GM12875 (cell line): ENCODE results near the gene CERS1.

Experiments used
- H3K4me3 ChIP-seq: one replicate; pipeline ENCODE4 v1.5.1; 2011; ENCODE audit warnings: low read depth, low read length, control low read depth
- TF ChIP-seq, protein P1 (sequence below): IDR thresholded peaks from 2 replicates; pipeline ENCODE4 v1.5.1; 2011; ENCODE audit warnings: low read depth, mild to moderate bottlenecking, control low read depth, inconsistent platforms, low read length, moderate library complexity, borderline replicate concordance; ENCODE audit not compliant: insufficient read depth

CERS1 gene

DNA sequence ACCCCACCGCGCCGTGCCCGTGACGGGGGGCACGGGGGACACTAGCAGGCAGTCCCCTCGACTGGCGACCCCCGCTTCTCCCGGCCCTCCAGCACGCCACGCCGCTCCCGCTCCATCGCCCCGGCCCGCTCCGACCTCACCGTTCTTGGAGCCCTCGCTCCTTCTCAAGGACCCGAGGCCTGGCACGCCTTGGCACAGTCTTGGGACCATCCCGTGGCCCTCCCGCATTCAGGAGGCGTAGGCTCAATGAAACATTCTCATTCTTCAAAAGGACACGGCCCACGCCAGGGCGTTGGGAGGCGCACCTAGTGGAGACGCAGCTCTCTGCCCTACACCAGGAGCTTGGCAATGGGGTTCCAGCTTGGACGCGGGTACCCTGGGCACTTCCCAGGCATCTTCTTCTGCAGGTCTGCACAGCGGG, 473 bp upstream of the CERS1 start:
- no peak overlapping the region for H3K4me3 ChIP-seq
- TF ChIP-seq, protein P1, sequence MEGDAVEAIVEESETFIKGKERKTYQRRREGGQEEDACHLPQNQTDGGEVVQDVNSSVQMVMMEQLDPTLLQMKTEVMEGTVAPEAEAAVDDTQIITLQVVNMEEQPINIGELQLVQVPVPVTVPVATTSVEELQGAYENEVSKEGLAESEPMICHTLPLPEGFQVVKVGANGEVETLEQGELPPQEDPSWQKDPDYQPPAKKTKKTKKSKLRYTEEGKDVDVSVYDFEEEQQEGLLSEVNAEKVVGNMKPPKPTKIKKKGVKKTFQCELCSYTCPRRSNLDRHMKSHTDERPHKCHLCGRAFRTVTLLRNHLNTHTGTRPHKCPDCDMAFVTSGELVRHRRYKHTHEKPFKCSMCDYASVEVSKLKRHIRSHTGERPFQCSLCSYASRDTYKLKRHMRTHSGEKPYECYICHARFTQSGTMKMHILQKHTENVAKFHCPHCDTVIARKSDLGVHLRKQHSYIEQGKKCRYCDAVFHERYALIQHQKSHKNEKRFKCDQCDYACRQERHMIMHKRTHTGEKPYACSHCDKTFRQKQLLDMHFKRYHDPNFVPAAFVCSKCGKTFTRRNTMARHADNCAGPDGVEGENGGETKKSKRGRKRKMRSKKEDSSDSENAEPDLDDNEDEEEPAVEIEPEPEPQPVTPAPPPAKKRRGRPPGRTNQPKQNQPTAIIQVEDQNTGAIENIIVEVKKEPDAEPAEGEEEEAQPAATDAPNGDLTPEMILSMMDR = no peak

DNA sequence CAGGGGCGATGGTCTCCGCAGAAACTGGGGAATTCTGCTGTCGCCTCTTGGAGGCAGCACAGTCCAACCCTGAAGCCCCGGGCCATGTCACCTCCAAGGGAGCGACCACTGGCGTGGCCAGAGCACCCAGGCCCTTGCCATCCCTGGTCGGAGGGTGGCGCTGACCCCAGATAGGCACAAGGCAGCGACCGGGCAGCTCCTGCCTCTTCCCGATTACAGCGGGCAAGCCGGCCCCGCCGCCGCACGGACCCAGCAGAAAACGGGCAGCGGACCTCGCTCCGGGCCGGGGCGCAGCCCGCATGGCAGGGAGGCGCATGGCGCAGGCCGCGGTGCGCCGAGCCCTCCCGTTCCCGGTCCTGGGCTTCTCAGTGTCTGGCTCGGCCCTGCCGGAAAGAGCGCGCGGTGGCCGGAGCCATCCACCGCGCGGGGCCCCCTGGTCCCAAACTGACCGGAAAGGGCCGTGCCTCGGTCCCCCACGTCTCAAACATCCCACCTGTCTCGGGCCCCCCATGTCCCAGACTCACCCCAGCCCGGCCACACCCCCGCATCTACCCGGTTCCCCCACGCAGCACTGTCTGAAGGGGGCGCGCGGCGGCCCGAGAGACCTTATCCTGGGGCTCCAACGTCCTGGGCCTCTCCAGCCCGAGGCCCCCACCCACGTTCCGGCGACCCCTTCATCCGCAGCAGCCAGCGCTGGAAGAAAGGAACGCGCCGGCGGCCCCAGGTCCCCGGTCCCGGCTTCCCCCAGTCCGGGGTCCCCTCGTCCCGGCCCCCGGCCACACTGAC, 727 bp downstream of the CERS1 start:
- no peak overlapping the region for H3K4me3 ChIP-seq
- TF ChIP-seq, protein P1 = peak; percentile 18; the same call in 1 of the 2 replicates

DNA sequence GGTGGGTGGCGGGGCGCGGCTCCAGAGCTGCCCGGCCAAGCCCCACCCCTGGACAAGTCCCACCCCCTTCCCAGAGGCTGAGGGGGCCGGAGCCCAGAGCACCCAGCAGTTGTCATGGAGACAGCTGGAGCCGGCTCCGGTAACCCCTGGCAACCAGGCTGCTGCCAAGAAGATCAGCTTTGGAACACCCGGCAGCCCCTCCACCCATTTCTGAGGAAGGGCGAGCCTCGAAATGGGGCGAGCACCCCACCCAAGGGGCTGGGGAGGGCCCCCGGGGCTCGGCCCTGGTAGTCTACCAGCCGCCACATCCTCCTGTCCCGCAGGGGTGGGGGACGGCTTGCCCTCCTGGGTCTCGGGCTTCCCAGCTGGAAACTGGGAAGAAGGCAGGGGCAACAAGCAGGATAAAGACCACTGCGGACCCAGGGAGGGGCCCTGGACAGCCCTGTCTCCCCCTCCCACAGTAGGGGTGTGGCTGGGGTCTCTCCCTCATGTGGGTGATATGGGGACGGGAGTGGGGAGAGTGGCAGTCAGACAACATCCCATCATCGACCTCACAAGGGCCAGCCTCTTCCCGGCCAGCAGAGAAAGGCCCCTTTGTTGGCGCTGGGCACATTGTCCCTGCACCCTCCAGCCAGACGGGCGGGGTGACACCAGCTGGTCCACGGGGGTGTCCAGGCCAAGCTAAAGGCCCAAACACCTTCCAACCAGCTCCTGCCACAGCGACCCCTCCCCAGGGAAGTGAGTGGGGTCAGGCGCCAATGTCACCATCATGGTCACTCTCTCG, 1.5 kb downstream of the CERS1 start:
- H3K4me3 ChIP-seq = no peak overlapping the region
- TF ChIP-seq, protein P1 = no peak

DNA sequence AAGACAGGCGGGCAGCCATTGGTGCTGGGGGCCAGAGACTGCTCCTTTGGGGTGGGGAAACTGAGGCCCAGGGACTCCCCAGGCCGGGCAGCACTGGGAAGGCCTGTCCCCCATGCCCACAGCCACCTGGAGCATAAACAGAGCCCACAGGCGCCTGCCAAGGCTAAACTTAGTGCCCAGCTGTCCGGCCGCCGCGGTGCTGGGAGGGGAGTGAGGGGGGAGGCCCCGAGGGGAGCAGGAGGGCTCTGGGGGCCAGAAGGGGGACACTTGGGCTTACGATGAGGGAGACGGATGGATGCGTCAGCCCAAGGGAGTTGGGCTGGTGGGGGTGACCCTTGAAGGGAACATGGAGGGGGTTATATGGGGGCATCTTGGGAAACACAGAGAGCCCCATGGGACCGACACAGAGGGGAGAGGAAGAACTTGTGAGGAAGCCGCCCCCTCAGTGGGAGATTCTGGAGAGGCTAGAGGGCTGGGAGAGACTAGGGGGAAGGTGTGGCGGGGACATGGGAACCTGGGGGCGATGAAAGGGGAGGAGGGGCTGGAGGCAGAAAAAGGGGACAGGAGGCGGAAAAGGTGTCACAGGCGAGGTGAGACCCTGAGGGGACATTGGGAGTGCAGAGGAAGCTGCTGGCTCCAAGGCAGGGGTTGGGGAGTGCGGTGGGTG, 2.2 kb downstream of the CERS1 start:
- TF ChIP-seq, protein P1 = no peak
- no peak overlapping the region for H3K4me3 ChIP-seq

DNA sequence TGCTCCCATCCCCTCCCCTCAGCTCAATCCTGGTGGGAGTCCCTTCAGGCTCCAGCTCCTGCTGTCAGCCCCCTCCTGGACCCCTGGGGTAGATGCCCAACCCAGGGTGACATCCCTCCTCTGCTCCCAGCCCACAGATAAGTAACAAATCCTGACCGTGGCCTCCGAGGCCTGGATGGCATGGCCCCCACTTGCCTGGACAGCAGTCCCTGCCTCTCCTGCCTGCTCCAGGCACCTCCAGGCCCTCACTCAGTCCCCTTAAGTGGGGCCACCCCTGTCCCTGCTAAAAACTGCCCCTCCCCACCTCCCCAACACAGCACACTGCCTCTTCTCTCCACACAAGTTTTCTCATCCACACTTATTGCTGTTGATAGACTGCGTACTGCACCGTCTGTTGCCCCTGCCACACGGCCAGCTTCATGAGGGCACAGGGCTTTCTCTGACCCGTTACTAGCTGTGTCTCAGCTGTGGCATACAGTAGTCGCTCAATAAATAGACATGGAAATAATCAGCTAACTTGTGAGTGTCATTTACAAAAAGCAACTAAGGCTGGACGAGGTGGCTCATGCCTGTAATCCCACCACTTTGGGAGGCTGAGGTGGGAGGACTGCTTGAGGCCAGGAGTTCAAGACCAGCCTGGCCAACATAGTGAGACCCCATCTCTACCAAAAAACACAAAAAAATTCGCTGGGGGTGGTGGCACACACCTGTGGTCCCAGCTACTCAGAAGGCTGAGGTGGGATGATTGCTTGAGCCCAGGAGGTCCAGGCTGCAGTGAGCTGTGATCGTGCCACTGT, 5.8 kb downstream of the CERS1 start:
- TF ChIP-seq, protein P1 = no peak
- no peak overlapping the region for H3K4me3 ChIP-seq

DNA sequence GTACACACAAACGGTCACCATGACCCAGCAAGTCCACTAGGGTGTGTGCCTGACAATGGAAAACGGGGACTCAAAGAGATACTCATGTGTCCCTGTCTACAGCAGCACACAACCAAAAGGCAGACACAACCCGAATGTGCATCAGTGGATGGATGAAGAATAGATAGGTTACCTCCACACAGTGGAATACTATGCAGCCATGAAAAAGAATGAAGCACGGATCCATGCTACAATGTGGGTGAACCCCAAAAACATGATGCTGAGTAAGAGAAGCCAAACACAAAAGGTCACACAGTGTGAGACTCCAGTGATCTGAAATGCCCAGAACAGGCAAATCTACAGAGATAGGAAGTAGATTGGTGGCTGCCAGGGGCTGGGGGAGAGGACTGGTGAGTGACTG, 9.0 kb downstream of the CERS1 start:
- no peak overlapping the region for H3K4me3 ChIP-seq
- TF ChIP-seq, protein P1 = no peak
